HG02981 (cell line): ENCODE measurements around the gene WDR77.

Experiments used
- ATAC-seq: cut with Tn5 transposase; IDR thresholded peaks from one replicate; pipeline ENCODE4 v1.9.1; 2021; ENCODE audit warnings: mild to moderate bottlenecking, moderate library complexity; ENCODE audit not compliant: unreplicated experiment

WDR77 gene

GRCh38 chr1:111470596-111470995 lies 21.5 kb upstream of the WDR77 start:
- no peak for ATAC-seq

GRCh38 chr1:111469539-111469938 lies 20.5 kb upstream of the WDR77 start:
- no peak for ATAC-seq

GRCh38 chr1:111468717-111469100 lies 19.7 kb upstream of the WDR77 start:
- ATAC-seq, result no peak

- ATAC-seq, result no peak
Observed at GRCh38 chr1:111467865-111468716, 19.0 kb upstream of the WDR77 start.

GRCh38 chr1:111466480-111466879 lies 17.4 kb upstream of the WDR77 start:
- ATAC-seq, result no peak

GRCh38 chr1:111465754-111466153 lies 16.7 kb upstream of the WDR77 start:
- ATAC-seq, result no peak

GRCh38 chr1:111463029-111463683 lies 14.1 kb upstream of the WDR77 start:
- no peak for ATAC-seq

- ATAC-seq, result no peak
Observed at GRCh38 chr1:111462370-111463028, 13.4 kb upstream of the WDR77 start.

- no peak for ATAC-seq
Observed at GRCh38 chr1:111461765-111462164, 12.7 kb upstream of the WDR77 start.

- ATAC-seq, result no peak
Observed at GRCh38 chr1:111455642-111456031, 6.6 kb upstream of the WDR77 start.

- ATAC-seq, result no peak
Observed at GRCh38 chr1:111454859-111455641, 6.0 kb upstream of the WDR77 start.

GRCh38 chr1:111453706-111454105 lies 4.7 kb upstream of the WDR77 start:
- no peak for ATAC-seq

GRCh38 chr1:111452581-111452980 lies 3.5 kb upstream of the WDR77 start:
- ATAC-seq, result no peak

GRCh38 chr1:111450185-111450584 lies 1.1 kb upstream of the WDR77 start:
- ATAC-seq, result no peak

- no peak for ATAC-seq
Observed at GRCh38 chr1:111449703-111450017, 604 bp upstream of the WDR77 start.

- peak; percentile 28 for ATAC-seq
Observed at GRCh38 chr1:111448482-111448917, 556 bp downstream of the WDR77 start.

GRCh38 chr1:111446967-111447892 lies 1.8 kb downstream of the WDR77 start:
- no peak for ATAC-seq

GRCh38 chr1:111446546-111446945 lies 2.5 kb downstream of the WDR77 start:
- no peak for ATAC-seq

GRCh38 chr1:111444031-111444430 lies 5.0 kb downstream of the WDR77 start:
- ATAC-seq, result no peak

- no peak for ATAC-seq
Observed at GRCh38 chr1:111442457-111442856, 6.6 kb downstream of the WDR77 start.
